HG02885 (cell line): Measurements from ENCODE around the gene MAP7.
A peak's percentile ranks its signal among the peaks of the same experiment; 100 is the strongest.
"Not testable (repeated sequence)": the region's sequence is repeated elsewhere in the genome, so short reads cannot be mapped to it uniquely, and the experiment has no call there.

Experiments
- ATAC-seq: cut with Tn5 transposase; IDR thresholded peaks from one replicate; pipeline ENCODE4 v1.9.1; 2021; ENCODE audit warnings: mild to moderate bottlenecking; ENCODE audit not compliant: unreplicated experiment, poor library complexity

The MAP7 gene

GRCh38 chr6:136550330-136551071, at the start of gene MAP7:
Gene MAP7, minus strand, starts transcription at chr6:136550422. Its CDS starts 14 bp downstream, at chr6:136550408.
- ATAC-seq = peak; percentile 82

GRCh38 chr6:136599329-136600011, 49.2 kb upstream of the MAP7 start:
- ATAC-seq = no peak

GRCh38 chr6:136598048-136598447, 47.8 kb upstream of the MAP7 start:
- no peak for ATAC-seq

GRCh38 chr6:136594671-136595070, 44.4 kb upstream of the MAP7 start:
- ATAC-seq = no peak

GRCh38 chr6:136593748-136594490, 43.7 kb upstream of the MAP7 start:
- peak; percentile 97 for ATAC-seq

GRCh38 chr6:136592930-136593673, 42.9 kb upstream of the MAP7 start:
- ATAC-seq = no peak

GRCh38 chr6:136591617-136592016, 41.4 kb upstream of the MAP7 start:
- no peak for ATAC-seq

- not testable (repeated sequence) for ATAC-seq
Measured at GRCh38 chr6:136590846-136591245, 40.6 kb upstream of the MAP7 start.

GRCh38 chr6:136587527-136587926, 37.3 kb upstream of the MAP7 start:
- ATAC-seq = no peak

GRCh38 chr6:136586295-136586694, 36.1 kb upstream of the MAP7 start:
- ATAC-seq = no peak

GRCh38 chr6:136585523-136585922, 35.3 kb upstream of the MAP7 start:
- ATAC-seq = not testable (repeated sequence)

GRCh38 chr6:136584290-136584689, 34.1 kb upstream of the MAP7 start:
- not testable (repeated sequence) for ATAC-seq

- no peak for ATAC-seq
Measured at GRCh38 chr6:136582711-136583471, 32.7 kb upstream of the MAP7 start.

GRCh38 chr6:136579800-136580199, 29.6 kb upstream of the MAP7 start:
- ATAC-seq = no peak

GRCh38 chr6:136576821-136577220, 26.6 kb upstream of the MAP7 start:
- no peak for ATAC-seq

- no peak for ATAC-seq
Measured at GRCh38 chr6:136571496-136571895, 21.3 kb upstream of the MAP7 start.

- no peak for ATAC-seq
Measured at GRCh38 chr6:136571065-136571464, 20.8 kb upstream of the MAP7 start.

GRCh38 chr6:136568129-136568528, 17.9 kb upstream of the MAP7 start:
- no peak for ATAC-seq

GRCh38 chr6:136567688-136568087, 17.5 kb upstream of the MAP7 start:
- no peak for ATAC-seq

GRCh38 chr6:136566851-136567250, 16.6 kb upstream of the MAP7 start:
- ATAC-seq = no peak
